Measurements from ENCODE around the gene ZNF710.

GRCh38 chr15:90063770-90064247 is 62.7 kb downstream of the ZNF710 start:
- no peak for TF ChIP-seq ZBTB7A (IDR thresholded peaks at IDR 0.05; ENCODE audit: low read depth)
- TF ChIP-seq RAD21 (IDR thresholded peaks at IDR 0.05; ENCODE audit: low read depth) = no peak
- TF ChIP-seq, protein P1, sequence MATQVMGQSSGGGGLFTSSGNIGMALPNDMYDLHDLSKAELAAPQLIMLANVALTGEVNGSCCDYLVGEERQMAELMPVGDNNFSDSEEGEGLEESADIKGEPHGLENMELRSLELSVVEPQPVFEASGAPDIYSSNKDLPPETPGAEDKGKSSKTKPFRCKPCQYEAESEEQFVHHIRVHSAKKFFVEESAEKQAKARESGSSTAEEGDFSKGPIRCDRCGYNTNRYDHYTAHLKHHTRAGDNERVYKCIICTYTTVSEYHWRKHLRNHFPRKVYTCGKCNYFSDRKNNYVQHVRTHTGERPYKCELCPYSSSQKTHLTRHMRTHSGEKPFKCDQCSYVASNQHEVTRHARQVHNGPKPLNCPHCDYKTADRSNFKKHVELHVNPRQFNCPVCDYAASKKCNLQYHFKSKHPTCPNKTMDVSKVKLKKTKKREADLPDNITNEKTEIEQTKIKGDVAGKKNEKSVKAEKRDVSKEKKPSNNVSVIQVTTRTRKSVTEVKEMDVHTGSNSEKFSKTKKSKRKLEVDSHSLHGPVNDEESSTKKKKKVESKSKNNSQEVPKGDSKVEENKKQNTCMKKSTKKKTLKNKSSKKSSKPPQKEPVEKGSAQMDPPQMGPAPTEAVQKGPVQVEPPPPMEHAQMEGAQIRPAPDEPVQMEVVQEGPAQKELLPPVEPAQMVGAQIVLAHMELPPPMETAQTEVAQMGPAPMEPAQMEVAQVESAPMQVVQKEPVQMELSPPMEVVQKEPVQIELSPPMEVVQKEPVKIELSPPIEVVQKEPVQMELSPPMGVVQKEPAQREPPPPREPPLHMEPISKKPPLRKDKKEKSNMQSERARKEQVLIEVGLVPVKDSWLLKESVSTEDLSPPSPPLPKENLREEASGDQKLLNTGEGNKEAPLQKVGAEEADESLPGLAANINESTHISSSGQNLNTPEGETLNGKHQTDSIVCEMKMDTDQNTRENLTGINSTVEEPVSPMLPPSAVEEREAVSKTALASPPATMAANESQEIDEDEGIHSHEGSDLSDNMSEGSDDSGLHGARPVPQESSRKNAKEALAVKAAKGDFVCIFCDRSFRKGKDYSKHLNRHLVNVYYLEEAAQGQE (IDR thresholded peaks at IDR 0.05; ENCODE audit: low read depth) = no peak
- TF ChIP-seq CREB1 (IDR thresholded peaks at IDR 0.05; ENCODE audit: low read depth) = no peak
- no peak for TF ChIP-seq TEAD4 (IDR thresholded peaks at IDR 0.05)
- no peak for TF ChIP-seq MAX (IDR thresholded peaks at IDR 0.05)
- no peak for TF ChIP-seq CEBPB (IDR thresholded peaks at IDR 0.05)
- no peak for TF ChIP-seq TCF12 (IDR thresholded peaks at IDR 0.05; ENCODE audit: low read depth)
- TF ChIP-seq, protein P2, sequence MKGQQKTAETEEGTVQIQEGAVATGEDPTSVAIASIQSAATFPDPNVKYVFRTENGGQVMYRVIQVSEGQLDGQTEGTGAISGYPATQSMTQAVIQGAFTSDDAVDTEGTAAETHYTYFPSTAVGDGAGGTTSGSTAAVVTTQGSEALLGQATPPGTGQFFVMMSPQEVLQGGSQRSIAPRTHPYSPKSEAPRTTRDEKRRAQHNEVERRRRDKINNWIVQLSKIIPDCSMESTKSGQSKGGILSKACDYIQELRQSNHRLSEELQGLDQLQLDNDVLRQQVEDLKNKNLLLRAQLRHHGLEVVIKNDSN (IDR thresholded peaks at IDR 0.05) = no peak
- no peak for TF ChIP-seq TAF1 (IDR thresholded peaks at IDR 0.05; ENCODE audit: low read depth)
- TF ChIP-seq YY1 (IDR thresholded peaks at IDR 0.05; ENCODE audit: low read depth) = no peak
- no peak for TF ChIP-seq EP300 (IDR thresholded peaks at IDR 0.05; ENCODE audit: borderline replicate concordance)
- TF ChIP-seq EGR1 (IDR thresholded peaks at IDR 0.05) = no peak
- no peak for TF ChIP-seq NFIC (IDR thresholded peaks at IDR 0.05)
